Esophagus squamous epithelium (tissue), 4 donors: ENCODE measurements around the gene MFSD11.

ENCODE experiments used
- CTCF ChIP-seq, 6 experiments: fragments of 450-650 bp in 4 of 6; fragments of 200-600 bp in 2 of 6; sonication (generic) in 2 of 6; IDR thresholded peaks; one replicate each; pipeline ENCODE4 v1.5.1; 2016 to 2019; ENCODE audit warnings: antibody characterized with exemption in 6 of 6, mild to moderate bottlenecking in 4 of 6, moderate library complexity in 4 of 6
- POLR2A ChIP-seq, 4 donors: fragments of 450-650 bp; IDR thresholded peaks; one replicate each; pipeline ENCODE4 v1.6.1; 2017; ENCODE audit warnings: antibody characterized with exemption in 4 of 4, mild to moderate bottlenecking in 4 of 4, moderate library complexity in 3 of 4

- TF ChIP-seq CTCF (IDR thresholded peaks at IDR 0.05) (no peak), POLR2A (IDR thresholded peaks at IDR 0.05) (no peak)
Measured at GRCh38 chr17:76691379-76692191, 46.3 kb upstream of the MFSD11 start.
